H1 (cell line): ENCODE data around the gene SLC2A3. TPM values are rescaled to one million over a fixed set of nuclear protein-coding genes. Genes with fewer than 3 reads are reported as not detected.
"Not testable (repeated sequence)": the region's sequence is repeated elsewhere in the genome, so short reads cannot be mapped to it uniquely, and the experiment has no call there.

Source experiments
- CTCF ChIA-PET: fragments of 300-600 bp; sonication (Branson Sonifier 250); formaldehyde crosslinking; loops from one replicate; lab custom pipeline; 2021; ENCODE audit not compliant: partially characterized antibody; lab: Charles Lee
- POLR2A ChIA-PET: fragments of 300-600 bp; sonication (Branson Sonifier 250); formaldehyde crosslinking; loops from one replicate; lab custom pipeline; 2021; ENCODE audit warnings: inconsistent platforms; ENCODE audit not compliant: partially characterized antibody; lab: Charles Lee
- DNase-seq, 2 experiments: peaks; one replicate each; pipeline versions ENCODE4 v3.0.0 to v3.0.0-alpha.2; 2010 to 2022; ENCODE audit warnings: low spot score in 2 of 2, low read depth in 1 of 2, mixed read lengths in 1 of 2
- FAIRE-seq: peaks from 2 replicates; lab custom pipeline; 2011; peaks lifted over from hg19 to GRCh38; lab: Jason Lieb, UNC
- H2AFZ ChIP-seq: 2 replicates; pipeline ENCODE4 v1.8.1; 2012; ENCODE audit warnings: low read length, inconsistent platforms
- H2AK5ac ChIP-seq: 2 replicates; pipeline ENCODE4 v1.6.1; 2013; ENCODE audit warnings: low read depth, low read length
- H2BK120ac ChIP-seq: replicated peaks from 2 replicates; pipeline ENCODE3; 2013; ENCODE audit warnings: low read depth, low read length, inconsistent platforms
- H2BK12ac ChIP-seq: 2 replicates; pipeline ENCODE4 v1.6.1; 2013; ENCODE audit warnings: low read depth, low read length
- H2BK15ac ChIP-seq: 2 replicates; pipeline ENCODE4 v1.6.1; 2013; ENCODE audit warnings: low read length
- H2BK20ac ChIP-seq: 2 replicates; pipeline ENCODE4 v1.6.1; 2013; ENCODE audit warnings: low read length
- H2BK5ac ChIP-seq: 2 replicates; pipeline ENCODE4 v1.6.1; 2013; ENCODE audit warnings: low read depth, low read length
- H3K14ac ChIP-seq: 2 replicates; pipeline ENCODE4 v1.6.1; 2013; ENCODE audit warnings: inconsistent platforms; ENCODE audit not compliant: insufficient read length
- H3K18ac ChIP-seq: 2 replicates; pipeline ENCODE4 v1.6.1; 2013; ENCODE audit warnings: low read length; ENCODE audit errors: extremely low read depth
- H3K23ac ChIP-seq: 2 replicates; pipeline ENCODE4 v1.6.1; 2013; ENCODE audit warnings: inconsistent platforms; ENCODE audit not compliant: insufficient read length
- H3K23me2 ChIP-seq: 2 replicates; pipeline ENCODE4 v1.6.1; 2013; ENCODE audit warnings: low read depth, low read length
- H3K27ac ChIP-seq: 2 replicates; pipeline ENCODE4 v1.6.1; 2011; ENCODE audit warnings: low read depth, low read length, inconsistent platforms
- H3K27me3 ChIP-seq, 4 experiments: replicated peaks in 1 of 4; 1 replicate in 1 of 4; 2 replicates in 3 of 4; pipeline versions ENCODE4 v1.6.1 to v1.8.1; 2011 to 2013; ENCODE audit warnings: low read length in 3 of 4, mild to moderate bottlenecking in 3 of 4, inconsistent platforms in 2 of 4, mixed read lengths in 2 of 4, moderate library complexity in 1 of 4; ENCODE audit not compliant: control insufficient read depth in 3 of 4, insufficient read depth in 3 of 4; ENCODE audit errors: extremely low read depth in 1 of 4
- H3K36me3 ChIP-seq, 4 experiments: 2 replicates each; pipeline versions ENCODE4 v1.6.1 to v1.8.1; 2011 to 2013; ENCODE audit warnings: mild to moderate bottlenecking in 4 of 4, low read length in 3 of 4, moderate library complexity in 2 of 4, control low read depth in 1 of 4, inconsistent platforms in 1 of 4; ENCODE audit not compliant: insufficient read depth in 4 of 4, control insufficient read depth in 2 of 4
- H3K4ac ChIP-seq: replicated peaks from 2 replicates; pipeline ENCODE3; 2013; ENCODE audit warnings: low read length, low read depth, mixed read lengths, inconsistent platforms; ENCODE audit not compliant: insufficient read length
- H3K4me1 ChIP-seq, 4 experiments: replicated peaks in 1 of 4; 1 replicate in 1 of 4; 2 replicates in 3 of 4; pipeline versions ENCODE4 v1.6.1 to v1.8.1; 2011 to 2013; ENCODE audit warnings: low read length in 3 of 4, inconsistent platforms in 2 of 4, mixed read lengths in 1 of 4; ENCODE audit not compliant: insufficient read depth in 4 of 4, control insufficient read depth in 3 of 4
- H3K4me2 ChIP-seq, 2 experiments: 2 replicates each; pipeline versions ENCODE4 v1.6.1 to v1.8.1; 2011 to 2013; ENCODE audit warnings: low read depth in 2 of 2, low read length in 2 of 2, control low read depth in 1 of 2, inconsistent platforms in 1 of 2, mild to moderate bottlenecking in 1 of 2; ENCODE audit not compliant: insufficient read depth in 1 of 2
- H3K4me3 ChIP-seq, 4 experiments: fragments of 200-600, 300-600 bp in 1 of 4; sonication (generic), shearing (Covaris generic), sonication (Bioruptor Twin) in 1 of 4; 2 replicates each; pipeline versions ENCODE4 v1.5.1 to v1.8.1; 2011 to 2016; ENCODE audit warnings: low read length in 4 of 4, low read depth in 3 of 4, control low read depth in 2 of 4, inconsistent platforms in 2 of 4, mild to moderate bottlenecking in 2 of 4, mixed read lengths in 1 of 4, moderate library complexity in 1 of 4; ENCODE audit not compliant: insufficient read depth in 2 of 4; ENCODE audit errors: extremely low read depth in 1 of 4
- H3K56ac ChIP-seq: replicated peaks from 2 replicates; pipeline ENCODE3; 2013; ENCODE audit warnings: low read depth, mild to moderate bottlenecking, mixed read lengths, low read length, inconsistent platforms; ENCODE audit not compliant: insufficient read length
- H3K79me1 ChIP-seq: 2 replicates; pipeline ENCODE4 v1.6.1; 2013; ENCODE audit warnings: low read depth, low read length, control low read depth
- H3K79me2 ChIP-seq, 2 experiments: 2 replicates each; pipeline versions ENCODE4 v1.6.1 to v1.8.1; 2012 to 2013; ENCODE audit warnings: low read length in 2 of 2, mild to moderate bottlenecking in 2 of 2, inconsistent platforms in 1 of 2; ENCODE audit not compliant: insufficient read depth in 2 of 2, control insufficient read depth in 1 of 2
- H3K9ac ChIP-seq, 4 experiments: replicated peaks in 1 of 4; 1 replicate in 1 of 4; 2 replicates in 3 of 4; pipeline versions ENCODE4 v1.6.1 to v1.8.1; 2011 to 2013; ENCODE audit warnings: low read depth in 3 of 4, low read length in 3 of 4, control low read depth in 2 of 4, mild to moderate bottlenecking in 2 of 4, moderate library complexity in 2 of 4, inconsistent platforms in 1 of 4; ENCODE audit errors: extremely low read depth in 1 of 4
- H3K9me3 ChIP-seq, 2 experiments: 2 replicates each; pipeline versions ENCODE4 v1.6.1 to v1.8.1; 2012 to 2013; ENCODE audit warnings: mild to moderate bottlenecking in 2 of 2, moderate library complexity in 2 of 2, control low read depth in 1 of 2, inconsistent platforms in 1 of 2, low read depth in 1 of 2, low read length in 1 of 2, mixed read lengths in 1 of 2; ENCODE audit not compliant: insufficient read depth in 2 of 2
- H4K20me1 ChIP-seq, 2 experiments: replicated peaks in 1 of 2; 2 replicates each; pipeline versions ENCODE3 to v1.8.1; 2011 to 2013; ENCODE audit warnings: inconsistent platforms in 2 of 2, low read length in 2 of 2, mild to moderate bottlenecking in 1 of 2; ENCODE audit not compliant: insufficient read depth in 2 of 2, control insufficient read depth in 1 of 2
- H4K5ac ChIP-seq: 2 replicates; pipeline ENCODE4 v1.6.1; 2013; ENCODE audit warnings: low read length, low read depth, mixed read lengths, inconsistent platforms; ENCODE audit not compliant: insufficient read length
- H4K8ac ChIP-seq: 2 replicates; pipeline ENCODE4 v1.8.0; 2013; ENCODE audit warnings: mild to moderate bottlenecking, moderate library complexity, low read length, inconsistent platforms; ENCODE audit not compliant: insufficient read depth; ENCODE audit errors: extremely low read depth
- H4K91ac ChIP-seq: replicated peaks from 2 replicates; pipeline ENCODE3; 2013; ENCODE audit warnings: low read length, mixed read lengths, inconsistent platforms; ENCODE audit not compliant: insufficient read length
- WGBS, 2 experiments: shearing (Covaris generic) in 1 of 2; methylation state at CpG; one replicate each; pipeline versions ENCODE4 v1.1.6 to v1.1.7; 2013 to 2015; ENCODE audit warnings: low lambda C conversion rate in 2 of 2, mixed read lengths in 2 of 2, inconsistent platforms in 1 of 2, low coverage in 1 of 2, missing lambda C conversion rate in 1 of 2; ENCODE audit not compliant: insufficient replicate concordance in 2 of 2, insufficient coverage in 1 of 2, insufficient read length in 1 of 2; ENCODE audit errors: extremely low coverage in 1 of 2, missing lambda C conversion rate in 1 of 2; 5-methylcytosine and 5-hydroxymethylcytosine counted together
- polyA plus RNA-seq, 7 experiments: library from polyadenylated mRNA; depleted of rRNA in 3 of 7; stranded (reverse) in 5 of 7; unstranded in 2 of 7; fragments of >200 nt in 5 of 7; fragments of 200-250 nt in 2 of 7; gene quantifications; 1 replicate in 5 of 7; 2 replicates in 1 of 7; 4 replicates in 1 of 7; pipeline versions ENCODE4 v1.2.1 to v1.2.3, GENCODE V29; 2011 to 2013; ENCODE audit warnings: missing spikeins in 2 of 7, mixed read lengths in 2 of 7
- total RNA-seq: library from RNA; stranded (reverse); fragmentation: NEBNext Ultra II Directional; extraction: Animal tissue kit (Norgen Biotek cat#: 25700); gene quantifications from 2 replicates; pipeline ENCODE4 v1.2.1, GENCODE V29; 2021

SLC2A3 gene
- total and polyA plus RNA-seq, 2 of the 8 experiments (the other 6 are each of a cell fraction or from before 2014, with no cell fraction given): 417 to 688 TPM

- not testable (repeated sequence) for H3K18ac ChIP-seq, H2BK120ac ChIP-seq, H4K20me1 ChIP-seq, H2AFZ ChIP-seq, H3K4me2 ChIP-seq, H2BK12ac ChIP-seq, H3K79me2 ChIP-seq, FAIRE-seq, H3K14ac ChIP-seq, H2AK5ac ChIP-seq, H4K5ac ChIP-seq, H3K9me3 ChIP-seq, H3K36me3 ChIP-seq, H2BK5ac ChIP-seq, H3K27me3 ChIP-seq, H4K8ac ChIP-seq, H4K91ac ChIP-seq, H3K27ac ChIP-seq, H3K56ac ChIP-seq, H2BK20ac ChIP-seq, H3K23ac ChIP-seq, H3K79me1 ChIP-seq, H3K23me2 ChIP-seq, H3K9ac ChIP-seq, H3K4ac ChIP-seq, H3K4me3 ChIP-seq, H2BK15ac ChIP-seq, DNase-seq, H3K4me1 ChIP-seq
- ChIA-PET CTCF (interaction anchor here (0.6 kb wide), 1 partner anchor 254 kb away, joined by 3 read pairs; no protein-coding TSS in a partner anchor), POLR2A (interaction anchor here (1.2 kb wide), 1 partner anchor 11 kb away, joined by 3 read pairs; no protein-coding TSS in a partner anchor)
- WGBS, 2 experiments: 95% methylated on average over 4 of the region's 4 CpGs; no CpG with 5 or more reads in 1 of the 2 experiments
These were observed 39.3 kb downstream of the SLC2A3 start for GRCh38 chr12:7896726-7897125.
